ENCODE measurements around the gene F2R.

F2R gene

GRCh38 chr5:76689321-76690036, 26.4 kb upstream of the F2R start:
- no peak for DNase-seq
- intact Hi-C loops (cut with DNase I) = no loop called here

GRCh38 chr5:76690037-76690679, 25.8 kb upstream of the F2R start:
- DNase-seq = no peak
- intact Hi-C loops (cut with DNase I) = no loop called here

- DNase-seq = no peak
- intact Hi-C loops (cut with DNase I) = no loop called here
Measured at GRCh38 chr5:76690704-76691466, 25.0 kb upstream of the F2R start.

GRCh38 chr5:76691467-76692273, 24.3 kb upstream of the F2R start:
- intact Hi-C loops (cut with DNase I) = no loop called here
- no peak for DNase-seq

- no peak for DNase-seq
- intact Hi-C loops (cut with DNase I) = no loop called here
Measured at GRCh38 chr5:76692274-76692540, 23.7 kb upstream of the F2R start.

- no peak for DNase-seq
- intact Hi-C loops (cut with DNase I) = no loop called here
Measured at GRCh38 chr5:76692651-76693050, 23.3 kb upstream of the F2R start.

- intact Hi-C loops (cut with DNase I) = no loop called here
- DNase-seq = no peak
Measured at GRCh38 chr5:76693141-76693540, 22.8 kb upstream of the F2R start.

GRCh38 chr5:76694317-76694716, 21.6 kb upstream of the F2R start:
- intact Hi-C loops (cut with DNase I) = no loop called here
- no peak for DNase-seq

GRCh38 chr5:76695346-76695745, 20.6 kb upstream of the F2R start:
- intact Hi-C loops (cut with DNase I) = no loop called here
- no peak for DNase-seq

- no peak for DNase-seq
- intact Hi-C loops (cut with DNase I) = no loop called here
Measured at GRCh38 chr5:76696251-76696650, 19.7 kb upstream of the F2R start.

- intact Hi-C loops (cut with DNase I) = no loop called here
- no peak for DNase-seq
Measured at GRCh38 chr5:76697670-76698069, 18.3 kb upstream of the F2R start.

GRCh38 chr5:76700571-76700970, 15.4 kb upstream of the F2R start:
- intact Hi-C loops (cut with DNase I) = no loop called here

GRCh38 chr5:76701298-76701697, 14.6 kb upstream of the F2R start:
- intact Hi-C loops (cut with DNase I) = no loop called here
- DNase-seq = no peak

More at GRCh38 chr5:76700571-76700970, 15.4 kb upstream of the F2R start:
- no peak for DNase-seq

GRCh38 chr5:76703707-76704106, 12.2 kb upstream of the F2R start:
- intact Hi-C loops (cut with DNase I) = no loop called here
- DNase-seq = no peak

GRCh38 chr5:76704131-76704663, 11.7 kb upstream of the F2R start:
- no peak for DNase-seq

GRCh38 chr5:76705574-76705973, 10.4 kb upstream of the F2R start:
- intact Hi-C loops (cut with DNase I) = no loop called here

More at GRCh38 chr5:76704131-76704663, 11.7 kb upstream of the F2R start:
- intact Hi-C loops (cut with DNase I) = no loop called here

GRCh38 chr5:76709762-76710161, 6.2 kb upstream of the F2R start:
- intact Hi-C loops (cut with DNase I) = no loop called here
- no peak for DNase-seq

More at GRCh38 chr5:76705574-76705973, 10.4 kb upstream of the F2R start:
- no peak for DNase-seq

GRCh38 chr5:76710991-76711390, 4.9 kb upstream of the F2R start:
- DNase-seq = no peak
- intact Hi-C loops (cut with DNase I) = no loop called here

- DNase-seq = no peak
- intact Hi-C loops (cut with DNase I) = no loop called here
Measured at GRCh38 chr5:76714751-76715485, 1.0 kb upstream of the F2R start.

All from head of caudate nucleus (tissue), 42 donors.